DMS79 (cell line): Measurements from ENCODE around the gene PADI1.
A peak's percentile ranks its signal among the peaks of the same experiment; 100 is the strongest.

ENCODE experiments used
- DNase-seq: peaks from one replicate; lab custom pipeline; 2025; lab: John Stamatoyannopoulos, UW

Gene PADI1

GRCh38 chr1:17198476-17199258 lies 6.3 kb upstream of the PADI1 start:
- DNase-seq, result no peak

GRCh38 chr1:17199267-17200044 lies 5.5 kb upstream of the PADI1 start:
- DNase-seq, result no peak

DNA sequence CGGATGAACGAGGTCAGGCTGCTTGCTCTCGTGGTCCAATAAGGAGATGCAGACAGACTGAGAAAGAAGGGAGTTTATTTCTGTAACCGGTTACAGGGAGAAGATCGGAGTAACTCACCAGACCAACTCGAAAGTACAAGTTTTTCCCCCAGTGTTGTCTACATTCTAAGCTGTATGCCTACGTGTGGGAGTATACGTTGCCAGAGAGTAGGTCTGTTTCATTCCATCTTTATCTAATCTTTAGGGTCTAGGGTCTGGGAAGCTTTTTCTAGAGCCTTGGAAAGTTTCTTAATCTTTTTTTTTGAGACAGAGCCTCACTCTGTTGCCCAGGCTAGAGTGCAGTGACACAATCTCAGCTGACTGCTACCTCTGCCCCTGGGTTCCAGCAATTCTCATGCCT lies 4.7 kb upstream of the PADI1 start:
- no peak for DNase-seq

DNA sequence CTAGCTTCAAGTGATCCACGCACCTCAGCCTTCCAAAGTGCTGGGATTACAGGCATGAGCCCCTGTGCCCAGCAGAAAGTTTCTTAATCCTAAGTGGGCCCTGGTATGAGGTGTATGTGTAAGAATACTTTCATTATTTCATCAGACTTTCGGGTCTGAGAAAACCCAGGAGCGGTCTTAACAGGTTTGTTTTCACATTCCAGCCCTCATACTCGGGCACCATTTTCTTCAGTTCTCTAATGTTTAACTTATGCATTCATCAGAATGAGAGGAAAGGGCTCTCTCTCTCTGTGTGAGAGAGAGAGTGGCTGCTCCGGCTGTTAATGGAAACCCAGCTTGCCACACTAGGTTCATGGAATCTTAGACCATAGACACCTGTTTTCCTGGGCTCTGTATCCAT lies 4.2 kb upstream of the PADI1 start:
- no peak for DNase-seq

GRCh38 chr1:17201201-17202021 lies 3.5 kb upstream of the PADI1 start:
- DNase-seq, result no peak

DNA sequence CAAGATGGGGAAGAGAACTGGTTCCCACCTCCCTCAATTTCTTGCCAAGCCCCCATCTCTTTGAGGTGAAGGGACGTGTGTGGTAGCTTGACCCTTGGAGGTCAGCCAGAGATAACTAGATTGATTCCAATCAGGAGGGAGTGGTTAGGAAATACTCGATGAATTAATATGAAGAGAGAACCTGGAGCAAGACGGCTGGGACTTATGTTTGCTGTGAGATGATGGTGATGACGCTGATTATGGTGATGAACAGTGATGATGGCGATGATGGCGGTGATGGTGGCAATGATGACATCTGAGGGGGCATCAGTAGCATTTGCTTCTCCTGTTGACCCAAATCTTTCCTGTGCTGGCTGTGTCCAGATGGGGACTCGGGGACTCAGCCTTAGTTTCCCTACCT lies 724 bp downstream of the PADI1 start:
- DNase-seq, result no peak

- no peak for DNase-seq
Measured at GRCh38 chr1:17206196-17206595, 1.3 kb downstream of the PADI1 start.

DNA sequence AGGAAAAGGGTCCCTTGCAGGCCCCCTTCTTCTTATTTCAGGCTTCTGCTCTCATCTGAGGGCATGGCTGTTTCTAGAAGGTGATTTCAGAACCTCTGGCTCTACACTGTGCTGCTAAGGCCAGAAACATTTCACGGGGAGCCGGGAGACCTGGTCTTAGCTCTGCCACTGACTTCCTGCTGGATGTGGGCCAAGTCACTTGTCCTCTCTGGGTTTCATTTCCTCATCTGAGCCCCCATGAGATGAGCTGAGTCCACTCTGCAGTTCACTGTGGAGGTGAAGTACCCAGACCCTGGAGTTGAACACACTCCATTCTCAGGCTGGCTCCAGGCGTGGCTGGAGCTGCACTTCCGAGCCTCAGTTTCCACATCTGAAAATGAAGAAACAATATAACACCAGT lies 2.1 kb downstream of the PADI1 start:
- no peak for DNase-seq

GRCh38 chr1:17207540-17207939 lies 2.6 kb downstream of the PADI1 start:
- DNase-seq, result no peak

- DNase-seq, result no peak
Measured at GRCh38 chr1:17207966-17208418, 3.1 kb downstream of the PADI1 start.

- DNase-seq, result no peak
Measured at GRCh38 chr1:17208546-17208945, 3.6 kb downstream of the PADI1 start.

DNA sequence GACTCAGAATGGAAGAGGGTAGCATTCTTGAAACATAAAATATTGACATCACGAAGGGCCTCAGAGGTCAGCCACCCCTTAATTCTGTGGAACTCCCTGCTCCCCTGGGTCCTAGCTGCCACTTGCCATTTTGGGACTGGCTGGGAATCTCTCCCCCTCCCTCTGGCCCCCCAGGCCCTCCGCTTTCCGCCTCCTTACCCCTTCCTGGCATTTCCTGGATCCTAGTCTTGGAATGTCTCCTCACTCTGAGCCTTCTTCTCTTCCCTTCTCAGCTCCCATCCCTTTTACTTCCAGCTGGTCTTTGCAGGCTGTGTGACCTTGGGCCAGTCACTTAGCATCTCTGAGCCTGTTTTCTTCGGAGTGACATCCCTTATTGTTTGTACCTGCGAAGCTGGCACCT lies 4.5 kb downstream of the PADI1 start:
- no peak for DNase-seq

DNA sequence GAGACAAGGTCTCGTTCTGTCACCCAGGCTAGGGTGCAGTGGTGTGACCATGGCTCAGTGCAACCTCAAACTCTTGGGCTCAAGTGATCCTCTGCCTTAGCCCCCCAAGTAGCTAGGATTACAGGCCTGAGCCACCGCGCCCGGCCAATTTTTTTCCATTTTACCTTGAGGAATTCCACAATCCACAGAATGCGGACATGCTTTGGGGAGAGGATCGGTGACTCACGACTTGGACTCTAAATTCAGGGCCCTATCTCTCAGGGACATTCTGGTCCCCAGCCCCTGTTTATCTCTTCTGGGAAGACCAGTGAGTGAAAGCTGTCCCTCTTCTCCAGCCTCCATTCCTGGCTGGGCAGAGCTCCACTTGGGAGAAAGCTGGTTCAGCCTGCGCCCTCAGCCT lies 5.2 kb downstream of the PADI1 start:
- no peak for DNase-seq

GRCh38 chr1:17211377-17211776 lies 6.4 kb downstream of the PADI1 start:
- no peak for DNase-seq

- DNase-seq, result no peak
Measured at GRCh38 chr1:17212009-17212408, 7.1 kb downstream of the PADI1 start.

DNA sequence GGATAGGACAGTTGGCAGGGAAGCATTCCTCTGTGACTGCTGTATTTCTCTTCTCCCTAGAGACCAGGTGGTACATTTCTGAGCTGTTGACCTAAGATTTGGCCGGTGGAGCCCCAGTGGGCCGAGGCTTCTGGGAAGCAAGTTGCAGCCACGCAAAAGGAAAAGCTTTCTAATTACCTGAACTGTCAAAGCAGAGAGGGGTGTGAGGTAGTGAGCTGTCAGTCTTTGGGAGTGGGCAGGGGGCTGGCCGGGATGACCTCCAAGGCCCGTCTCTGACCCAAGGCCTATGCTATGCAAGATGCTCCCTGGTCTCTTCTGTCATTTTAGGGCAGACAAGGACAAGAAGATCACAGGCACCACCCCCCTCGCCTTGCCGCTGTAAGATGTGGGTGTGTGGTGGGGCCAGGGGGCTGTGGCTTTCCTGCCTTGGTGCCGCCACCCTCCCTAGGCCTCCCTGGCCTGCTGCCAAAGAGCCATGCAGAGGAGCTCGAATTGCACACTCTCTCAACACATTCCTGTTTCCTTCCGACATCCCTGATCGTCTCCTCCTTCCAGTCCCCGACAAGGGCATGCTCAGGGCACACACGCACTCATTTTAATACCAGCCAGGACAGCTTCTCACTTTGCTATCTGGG lies 7.7 kb downstream of the PADI1 start:
- DNase-seq, result peak; percentile 39

DNA sequence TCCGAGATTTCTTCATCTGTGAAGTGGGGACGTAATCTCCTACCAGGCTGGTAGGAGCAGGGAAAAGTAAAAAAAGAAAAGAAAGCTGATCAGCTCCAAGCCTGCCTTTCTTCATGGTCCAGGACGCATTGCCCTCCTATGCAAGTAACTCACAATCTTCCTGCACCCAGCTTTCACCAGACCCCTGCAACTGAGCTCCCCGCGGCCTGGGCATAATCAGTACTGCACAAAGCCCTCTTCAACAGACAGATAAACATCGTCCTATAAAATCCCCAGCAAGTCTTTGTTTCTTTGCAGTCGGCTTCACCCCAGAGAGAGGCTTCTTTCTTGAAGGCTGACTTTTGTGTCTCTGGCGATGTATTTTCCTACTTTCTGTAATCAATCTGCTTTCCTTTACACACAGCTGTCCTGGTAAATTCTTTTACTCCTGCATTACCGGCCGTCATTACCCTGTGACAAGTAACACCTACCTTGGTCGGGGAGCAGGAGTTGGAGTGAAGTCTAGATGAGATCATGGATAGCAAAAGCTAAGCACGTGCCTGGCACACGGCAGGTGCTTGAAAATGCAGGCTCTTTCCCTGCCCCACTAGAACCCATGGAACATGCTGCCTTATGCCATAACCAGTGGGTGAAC lies 8.3 kb downstream of the PADI1 start:
- DNase-seq, result no peak

GRCh38 chr1:17213782-17214148 lies 8.8 kb downstream of the PADI1 start:
- DNase-seq, result no peak

- DNase-seq, result no peak
Measured at GRCh38 chr1:17214876-17215544, 10.1 kb downstream of the PADI1 start.

DNA sequence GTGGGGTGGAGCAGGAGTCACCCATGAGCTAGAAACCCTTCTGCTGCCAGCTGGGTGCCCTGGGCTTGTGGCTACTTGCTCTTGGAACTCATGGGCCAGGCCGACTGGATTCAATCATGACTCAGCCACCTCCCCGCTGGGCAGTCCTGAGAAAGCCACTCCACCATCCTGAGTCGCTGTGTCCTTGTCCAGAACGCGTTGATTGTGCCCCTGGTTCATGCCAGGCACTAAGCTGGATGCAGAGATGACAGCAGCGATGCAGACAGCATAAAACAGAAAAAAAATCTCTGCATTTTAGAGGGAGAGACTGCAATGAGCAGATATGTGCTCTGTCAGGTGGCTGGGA lies 10.6 kb downstream of the PADI1 start:
- no peak for DNase-seq

DNA sequence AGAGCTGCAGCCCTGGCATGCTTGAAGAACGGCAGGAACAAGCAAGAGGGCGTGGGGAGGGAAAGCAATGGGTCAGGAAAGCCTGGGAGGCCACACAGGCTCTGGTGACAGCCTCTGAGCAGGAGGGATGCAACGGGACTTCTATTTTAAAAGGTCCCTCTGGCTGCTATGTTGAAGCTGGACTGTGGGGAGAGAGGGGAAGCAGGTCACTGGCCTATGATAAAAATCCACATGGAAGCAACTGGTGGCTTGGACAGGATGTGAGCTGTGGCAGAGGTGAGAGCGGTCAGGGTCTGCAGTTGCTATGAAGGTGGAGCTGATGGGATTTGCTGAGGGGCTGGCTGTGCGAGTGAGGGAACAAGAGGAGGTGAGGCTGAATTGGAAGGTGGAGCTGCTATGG lies 11.2 kb downstream of the PADI1 start:
- DNase-seq, result no peak
